ENCODE data around the gene IRS1.

The IRS1 gene

GRCh38 chr2:226727251-226727650 is 72.4 kb downstream of the IRS1 start:
- DNase-seq (ENCODE audit: extremely low read depth in 1 of 2, low read depth in 1 of 2): no peak

GRCh38 chr2:226726546-226726945 is 73.1 kb downstream of the IRS1 start:
- DNase-seq (ENCODE audit: extremely low read depth in 1 of 2, low read depth in 1 of 2): no peak

- no peak for DNase-seq (ENCODE audit: extremely low read depth in 1 of 2, low read depth in 1 of 2)
These were observed 74.3 kb downstream of the IRS1 start for GRCh38 chr2:226725126-226725860.

GRCh38 chr2:226721541-226721940 is 78.1 kb downstream of the IRS1 start:
- DNase-seq (ENCODE audit: extremely low read depth in 1 of 2, low read depth in 1 of 2): no peak

- DNase-seq (ENCODE audit: extremely low read depth in 1 of 2, low read depth in 1 of 2): no peak
These were observed 78.7 kb downstream of the IRS1 start for GRCh38 chr2:226720948-226721347.

- DNase-seq (ENCODE audit: extremely low read depth in 1 of 2, low read depth in 1 of 2): no peak
These were observed 81.9 kb downstream of the IRS1 start for GRCh38 chr2:226717719-226718118.

GRCh38 chr2:226716126-226716525 is 83.5 kb downstream of the IRS1 start:
- DNase-seq (ENCODE audit: extremely low read depth in 1 of 2, low read depth in 1 of 2): no peak

GRCh38 chr2:226715347-226715990 is 84.2 kb downstream of the IRS1 start:
- DNase-seq (ENCODE audit: extremely low read depth in 1 of 2, low read depth in 1 of 2): no peak

- no peak for DNase-seq (ENCODE audit: extremely low read depth in 1 of 2, low read depth in 1 of 2)
These were observed 86.7 kb downstream of the IRS1 start for GRCh38 chr2:226712941-226713340.

GRCh38 chr2:226711606-226712296 is 87.9 kb downstream of the IRS1 start:
- DNase-seq (ENCODE audit: extremely low read depth in 1 of 2, low read depth in 1 of 2): no peak

GRCh38 chr2:226707499-226707898 is 92.1 kb downstream of the IRS1 start:
- no peak for DNase-seq (ENCODE audit: extremely low read depth in 1 of 2, low read depth in 1 of 2)

- no peak for DNase-seq (ENCODE audit: extremely low read depth in 1 of 2, low read depth in 1 of 2)
These were observed 93.7 kb downstream of the IRS1 start for GRCh38 chr2:226705965-226706364.

- DNase-seq (ENCODE audit: extremely low read depth in 1 of 2, low read depth in 1 of 2): no peak
These were observed 94.3 kb downstream of the IRS1 start for GRCh38 chr2:226705133-226705886.

GRCh38 chr2:226703514-226703913 is 96.1 kb downstream of the IRS1 start:
- no peak for DNase-seq (ENCODE audit: extremely low read depth in 1 of 2, low read depth in 1 of 2)

- no peak for DNase-seq (ENCODE audit: extremely low read depth in 1 of 2, low read depth in 1 of 2)
These were observed 97.2 kb downstream of the IRS1 start for GRCh38 chr2:226702376-226702775.

GRCh38 chr2:226701052-226701451 is 98.6 kb downstream of the IRS1 start:
- no peak for DNase-seq (ENCODE audit: extremely low read depth in 1 of 2, low read depth in 1 of 2)

- DNase-seq (ENCODE audit: extremely low read depth in 1 of 2, low read depth in 1 of 2): no peak
These were observed 100.3 kb downstream of the IRS1 start for GRCh38 chr2:226699321-226699720.

GRCh38 chr2:226698671-226699070 is 100.9 kb downstream of the IRS1 start:
- no peak for DNase-seq (ENCODE audit: extremely low read depth in 1 of 2, low read depth in 1 of 2)

- DNase-seq (ENCODE audit: extremely low read depth in 1 of 2, low read depth in 1 of 2): no peak
These were observed 104.9 kb downstream of the IRS1 start for GRCh38 chr2:226694586-226695284.

GRCh38 chr2:226694149-226694548 is 105.5 kb downstream of the IRS1 start:
- no peak for DNase-seq (ENCODE audit: extremely low read depth in 1 of 2, low read depth in 1 of 2)

- DNase-seq (ENCODE audit: extremely low read depth in 1 of 2, low read depth in 1 of 2): no peak
These were observed 106.1 kb downstream of the IRS1 start for GRCh38 chr2:226693521-226693920.

All from stimulated activated CD8-positive, alpha-beta memory T cell treated with anti-CD3 and anti-CD28 coated beads, Interleukin-7, amount 100 ng/mL, for 48 hours (primary cell).